ENCODE data around the gene SEMA4C. TPM values are rescaled to one million over a fixed set of nuclear protein-coding genes. Genes with fewer than 3 reads are reported as not detected.

The SEMA4C gene
- total and polyA plus RNA-seq, 9 of the 15 experiments (the other 6 are each of a cell fraction or from before 2014, with no cell fraction given) = 0.32 to 59.7 (median 23.9) TPM

DNA sequence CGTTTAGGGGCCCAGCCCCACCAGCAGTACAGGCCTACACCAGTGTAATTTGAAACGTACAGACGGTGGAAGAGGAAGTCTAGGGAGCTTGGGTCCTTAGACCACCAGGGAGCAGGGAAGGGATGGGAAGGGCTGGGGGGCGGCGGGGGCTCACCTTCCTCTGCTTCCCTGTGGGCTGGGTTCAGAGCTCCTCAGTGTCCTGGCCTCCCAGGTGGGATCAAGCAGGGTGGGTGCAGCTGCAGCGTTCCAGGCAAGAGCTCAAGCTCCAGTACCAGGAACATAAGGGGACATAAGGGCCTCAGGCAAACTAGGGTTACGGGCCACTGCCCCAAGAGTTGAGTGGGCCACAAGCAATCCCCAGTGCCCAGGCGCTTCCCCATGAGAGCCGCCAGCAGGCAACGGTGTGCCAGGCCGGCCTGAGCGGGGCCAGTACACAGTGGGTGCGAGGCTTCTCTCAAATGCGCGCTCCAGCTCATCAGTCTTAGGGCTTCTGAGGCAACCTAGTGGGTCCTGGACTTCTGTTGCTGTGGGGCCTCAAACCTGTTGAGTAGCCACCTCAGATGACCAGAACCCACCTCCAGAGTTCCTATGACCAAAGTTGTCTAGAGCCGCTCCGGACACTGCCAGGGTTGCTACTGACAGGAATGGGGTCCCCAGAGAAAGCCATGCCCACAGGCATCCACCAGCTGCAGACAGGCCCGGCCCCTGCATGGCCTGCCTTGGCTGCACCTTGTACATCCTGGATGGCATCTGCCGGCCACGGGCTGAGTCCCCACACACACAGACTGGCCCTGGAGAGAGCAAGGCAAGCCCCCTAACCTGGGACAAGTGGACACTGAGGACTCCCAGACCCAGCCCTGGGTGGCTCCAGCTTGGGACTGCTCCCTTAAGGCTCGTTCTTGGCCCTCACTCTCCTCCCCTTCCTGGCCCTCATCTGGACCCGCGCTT, 31.3 kb downstream of the SEMA4C start (continued):
- TF ChIP-seq RBM39 (optimal IDR thresholded peaks at IDR 0.05; ENCODE audit: low read depth, low read length) = no peak

DNA sequence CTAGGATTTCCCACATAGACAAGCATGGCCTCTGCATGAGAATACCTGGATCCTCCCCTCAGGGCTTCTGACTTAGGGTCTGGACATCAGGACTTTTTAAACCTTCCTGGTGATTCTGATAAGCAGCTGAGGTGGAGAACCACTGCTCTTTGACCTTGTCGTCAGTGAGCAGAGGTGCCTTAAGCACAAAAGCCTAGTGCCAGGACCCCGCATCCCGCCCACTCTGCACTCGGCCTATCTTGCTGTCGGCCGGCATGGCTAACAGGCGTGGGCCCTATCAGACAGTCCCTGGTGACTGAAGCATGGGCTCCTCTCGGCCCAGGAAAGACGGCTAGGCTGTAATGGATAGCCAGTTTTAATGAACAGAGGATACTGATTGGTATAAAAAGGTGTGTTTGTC, 32.3 kb downstream of the SEMA4C start:
- 45% methylated on average over 9 of the region's 9 CpGs for WGBS (ENCODE audit: insufficient coverage, low coverage, missing lambda C conversion rate)
- no peak overlapping the region for H3K4me2 ChIP-seq (ENCODE audit: insufficient read depth, low read length)
- ATAC-seq = peak; percentile 64
- no peaks in the 10 kb centered on the region for H3K79me2 ChIP-seq (ENCODE audit: control insufficient read depth, insufficient read depth, low read length)
- peak overlapping the region in 1 of 2 experiments; percentile 61; a peak in 2 of 4 replicates for H3K9ac ChIP-seq (ENCODE audit: insufficient read depth in 1 of 2, low read depth in 2 of 2, low read length in 2 of 2)
- peaks cover 3% of the 10 kb centered on the region for H3K9me1 ChIP-seq (ENCODE audit: control insufficient read depth, insufficient read depth, low read length)
- H3K4me1 ChIP-seq (replicated peaks in 1 of 2; ENCODE audit: control insufficient read depth in 2 of 2, insufficient read depth in 2 of 2, low read length in 2 of 2) = peaks cover 8 to 31% of the 10 kb centered on the region in 2 experiments; a peak in 4 of 5 replicates
- no TSS peak for BruUV-seq (replicated peaks)
- no peaks in the 10 kb centered on the region for H4K20me1 ChIP-seq (replicated peaks; ENCODE audit: control insufficient read depth, insufficient read depth, low read length)
- no peaks in the 10 kb centered on the region for H3K9me3 ChIP-seq (replicated peaks; ENCODE audit: control insufficient read depth, insufficient read depth, low read depth, low read length)
- FAIRE-seq = peak; percentile 77
- no peaks in the 10 kb centered on the region for H3K27me3 ChIP-seq (ENCODE audit: control insufficient read depth in 2 of 2, insufficient read depth in 2 of 2, low read length in 2 of 2)
- DNase-seq (ENCODE audit: extremely low read depth in 1 of 4, low spot score in 3 of 4) = peak; percentile 41 to 67 (median 63)
- in situ Hi-C loops (cut with MboI) = no loop called here
- H2AFZ ChIP-seq (ENCODE audit: low read depth, low read length) = no peak overlapping the region
- intact Hi-C loops (cut with micrococcal nuclease) = no loop called here
- H3K4me3 ChIP-seq = no peak overlapping the region
- POLR2A ChIA-PET = interaction anchor here (0.5 to 1.2 kb wide), 5 partner anchors 18 to 110 kb away, joined by 3 to 5 read pairs (median 3); no protein-coding TSS in a partner anchor
- H3K27ac ChIP-seq (ENCODE audit: extremely low read depth, low read depth, low read length) = no peak overlapping the region
- CTCF ChIA-PET (ENCODE audit: low intra/inter-chr PET ratio) = no interaction called here
- peaks cover 61% of the 10 kb centered on the region; the same call in 2 of the 3 replicates for H3K36me3 ChIP-seq (ENCODE audit: control insufficient read depth, insufficient read depth, low read length)
- TF ChIP-seq CBFA2T2 (conservative IDR thresholded peaks at IDR 0.05) = peak; percentile 28
- TF ChIP-seq POLR2AphosphoS5 (IDR thresholded peaks at IDR 0.05; ENCODE audit: control insufficient read depth, insufficient read depth, low read depth, low read length) = peak; percentile 13; the same call in 1 of the 2 replicates
- TF ChIP-seq CHD1 (IDR thresholded peaks at IDR 0.05; ENCODE audit: low read length) = no peak
- TF ChIP-seq, protein P1, sequence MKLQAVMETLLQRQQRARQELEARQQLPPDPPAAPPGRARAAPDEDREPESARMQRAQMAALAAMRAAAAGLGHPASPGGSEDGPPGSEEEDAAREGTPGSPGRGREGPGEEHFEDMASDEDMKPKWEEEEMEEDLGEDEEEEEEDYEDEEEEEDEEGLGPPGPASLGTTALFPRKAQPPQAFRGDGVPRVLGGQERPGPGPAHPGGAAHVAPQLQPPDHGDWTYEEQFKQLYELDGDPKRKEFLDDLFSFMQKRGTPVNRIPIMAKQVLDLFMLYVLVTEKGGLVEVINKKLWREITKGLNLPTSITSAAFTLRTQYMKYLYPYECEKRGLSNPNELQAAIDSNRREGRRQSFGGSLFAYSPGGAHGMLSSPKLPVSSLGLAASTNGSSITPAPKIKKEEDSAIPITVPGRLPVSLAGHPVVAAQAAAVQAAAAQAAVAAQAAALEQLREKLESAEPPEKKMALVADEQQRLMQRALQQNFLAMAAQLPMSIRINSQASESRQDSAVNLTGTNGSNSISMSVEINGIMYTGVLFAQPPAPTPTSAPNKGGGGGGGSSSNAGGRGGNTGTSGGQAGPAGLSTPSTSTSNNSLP (IDR thresholded peaks at IDR 0.05; ENCODE audit: borderline replicate concordance, low read depth, low read length) = no peak
- TF ChIP-seq TFE3 (CRISPR knock-in tag; IDR thresholded peaks at IDR 0.05) = no peak
- no peak for TF ChIP-seq NEUROD1 (IDR thresholded peaks at IDR 0.05; ENCODE audit: borderline replicate concordance, low read depth, low read length, partially characterized antibody)
- no peak for TF ChIP-seq ZNF431 (CRISPR knock-in tag; IDR thresholded peaks at IDR 0.05)
- no peak for TF ChIP-seq KAT2B (IDR thresholded peaks at IDR 0.05; ENCODE audit: low read depth, low read length)
- TF ChIP-seq SMC3 (conservative IDR thresholded peaks at IDR 0.05; ENCODE audit: insufficient read depth, low read depth, low read length) = no peak
- TF ChIP-seq YY1 (IDR thresholded peaks at IDR 0.05; ENCODE audit: borderline replicate concordance in 1 of 3, control insufficient read depth in 1 of 3, extremely low read depth in 1 of 3, insufficient read depth in 3 of 3, insufficient read length in 1 of 3, insufficient replicate concordance in 2 of 3, low read depth in 1 of 3, low read length in 2 of 3) = no peak
- TF ChIP-seq ARHGAP35 (IDR thresholded peaks at IDR 0.05; ENCODE audit: partially characterized antibody) = no peak
- TF ChIP-seq THRAP3 (IDR thresholded peaks at IDR 0.05; ENCODE audit: borderline replicate concordance) = no peak
- no peak for TF ChIP-seq SMARCA4 (IDR thresholded peaks at IDR 0.05)
